ENCODE results near the gene ORC4. TPM values are rescaled to one million over a fixed set of nuclear protein-coding genes. Genes with fewer than 3 reads are reported as not detected.
"Not testable (repeated sequence)": the region's sequence is repeated elsewhere in the genome, so short reads cannot be mapped to it uniquely, and the experiment has no call there.

Gene ORC4
- total and polyA plus RNA-seq, 8 donors: 4.8 to 27.6 (median 15.5) TPM

- Histone ChIP-seq H3K4me3 (no peak overlapping the region), H3K27me3 (no peaks in the 10 kb centered on the region), H3K9me3 (no peaks in the 10 kb centered on the region), H3K4me1 (no peaks in the 10 kb centered on the region), H3K36me3 (no peaks in the 10 kb centered on the region), H3K27ac (no peak overlapping the region)
- no peak for FAIRE-seq
- WGBS, 2 donors: 77 to 78% methylated on average over 5 of the region's 5 CpGs
- DNase-seq: no peak
- TF ChIP-seq CTCF (IDR thresholded peaks at IDR 0.05): no peak
- intact Hi-C loops (cut with DNase I): no loop called here
- no peak for ATAC-seq
Measured at GRCh38 chr2:148007219-148007900, 13.2 kb downstream of the ORC4 start.

GRCh38 chr2:148006249-148007007 lies 14.1 kb downstream of the ORC4 start:
- Histone ChIP-seq H3K4me1 (no peaks in the 10 kb centered on the region), H3K36me3 (no peaks in the 10 kb centered on the region), H3K4me3 (no peak overlapping the region), H3K27me3 (no peaks in the 10 kb centered on the region), H3K27ac (no peak overlapping the region), H3K9me3 (no peaks in the 10 kb centered on the region)
- no peak for TF ChIP-seq CTCF (IDR thresholded peaks at IDR 0.05)
- intact Hi-C loops (cut with DNase I): no loop called here
- WGBS, 2 donors: 68 to 82% methylated on average over 6 of the region's 6 CpGs
- DNase-seq (no peak), ATAC-seq (no peak), FAIRE-seq (no peak)

GRCh38 chr2:148002420-148002819 lies 18.1 kb downstream of the ORC4 start:
- ATAC-seq; DNase-seq; H3K9me3 ChIP-seq; H3K27me3 ChIP-seq; intact Hi-C loops (cut with DNase I); H3K27ac ChIP-seq; H3K4me3 ChIP-seq; H3K4me1 ChIP-seq; FAIRE-seq; H3K36me3 ChIP-seq: not testable (repeated sequence)

- WGBS, 2 donors: 89 to 97% methylated on average over 1 of the region's 1 CpG
- H3K27me3 ChIP-seq: no peaks in the 10 kb centered on the region
- TF ChIP-seq CTCF (IDR thresholded peaks at IDR 0.05): no peak
- ATAC-seq (no peak), DNase-seq (no peak), FAIRE-seq (no peak)
- intact Hi-C loops (cut with DNase I): no loop called here
- no peak overlapping the region for H3K27ac ChIP-seq
- H3K4me1 ChIP-seq: no peaks in the 10 kb centered on the region
- no peak overlapping the region for H3K4me3 ChIP-seq
- no peaks in the 10 kb centered on the region for H3K9me3 ChIP-seq
- no peaks in the 10 kb centered on the region for H3K36me3 ChIP-seq
Measured at GRCh38 chr2:148000095-148000494, 20.4 kb downstream of the ORC4 start.

GRCh38 chr2:147999126-147999525 lies 21.4 kb downstream of the ORC4 start:
- no peak for FAIRE-seq
- intact Hi-C loops (cut with DNase I): no loop called here

More at GRCh38 chr2:147999126-147999525, 21.4 kb downstream of the ORC4 start:
- WGBS, 2 donors: 61 to 66% methylated on average over 2 of the region's 2 CpGs
- no peak for DNase-seq
- H3K27me3 ChIP-seq: no peaks in the 10 kb centered on the region
- no peak overlapping the region for H3K27ac ChIP-seq
- H3K9me3 ChIP-seq: no peaks in the 10 kb centered on the region
- TF ChIP-seq CTCF (IDR thresholded peaks at IDR 0.05): no peak
- no peaks in the 10 kb centered on the region for H3K36me3 ChIP-seq
- ATAC-seq: no peak
- no peaks in the 10 kb centered on the region for H3K4me1 ChIP-seq
- no peak overlapping the region for H3K4me3 ChIP-seq

Data from pancreas (tissue), 10 donors.